Measurements from ENCODE around the gene VWA3B. TPM values are rescaled to one million over a fixed set of nuclear protein-coding genes. Genes with fewer than 3 reads are reported as not detected.

VWA3B gene
- total RNA-seq, 4 donors from 2014 or later: 0.12 to 2.5 TPM; not detected in 2

DNA sequence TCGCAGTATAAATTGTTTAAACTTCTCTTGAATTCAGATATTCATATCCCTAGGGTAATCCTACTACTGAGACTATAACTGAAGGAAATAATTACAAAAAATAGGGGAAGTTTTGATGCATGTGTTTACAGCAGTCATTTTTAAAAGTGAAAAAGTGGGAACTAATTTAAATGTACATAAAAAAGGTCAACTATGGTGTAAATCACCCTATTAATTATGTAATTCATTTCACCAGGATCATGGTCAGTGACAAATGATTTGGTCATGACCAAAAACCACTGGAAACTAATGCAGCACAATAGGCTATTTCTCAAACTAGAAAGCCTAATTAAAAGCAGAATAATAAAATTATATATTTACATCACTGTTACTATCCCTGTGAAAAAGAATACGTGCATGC lies 254.3 kb downstream of the VWA3B start:
- intact Hi-C loops (cut with DNase I; ENCODE audit: low total_unique reads): no loop called here
- DNase-seq (ENCODE audit: low spot score in 2 of 2): no peak
- no peak overlapping the region for H3K4me3 ChIP-seq (ENCODE audit: low read depth, poor library complexity, severe bottlenecking)
- TF ChIP-seq CTCF (IDR thresholded peaks at IDR 0.05) (no peak), POLR2A (IDR thresholded peaks at IDR 0.05) (no peak)
- WGBS, 2 donors: 86 to 87% methylated on average over 2 of the region's 2 CpGs

DNA sequence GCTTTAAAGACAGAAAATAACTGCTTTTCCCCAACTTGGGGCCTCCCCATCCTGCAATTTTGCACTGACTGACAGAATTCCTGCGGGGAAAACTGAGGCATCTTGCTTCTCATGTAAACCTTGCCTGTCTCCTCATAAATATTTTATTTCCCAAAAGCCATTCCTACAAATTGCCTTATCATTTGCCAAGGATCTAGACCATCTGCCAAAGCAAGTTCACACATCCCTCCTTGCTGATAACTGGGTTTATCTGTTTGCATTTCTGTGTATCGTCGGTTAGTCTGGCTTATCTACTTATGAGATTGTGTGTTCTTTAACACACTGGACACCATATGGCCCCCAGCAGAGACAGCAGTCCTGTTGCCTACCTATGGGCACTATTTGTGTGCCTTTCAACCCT lies 256.3 kb downstream of the VWA3B start:
- H3K4me3 ChIP-seq (ENCODE audit: low read depth, poor library complexity, severe bottlenecking): no peak overlapping the region
- intact Hi-C loops (cut with DNase I; ENCODE audit: low total_unique reads): no loop called here
- no peak for DNase-seq (ENCODE audit: low spot score in 2 of 2)
- WGBS, 2 donors: 67 to 69% methylated on average over 3 of the region's 3 CpGs
- TF ChIP-seq CTCF (IDR thresholded peaks at IDR 0.05): no peak
- no peak for TF ChIP-seq POLR2A (IDR thresholded peaks at IDR 0.05)

DNA sequence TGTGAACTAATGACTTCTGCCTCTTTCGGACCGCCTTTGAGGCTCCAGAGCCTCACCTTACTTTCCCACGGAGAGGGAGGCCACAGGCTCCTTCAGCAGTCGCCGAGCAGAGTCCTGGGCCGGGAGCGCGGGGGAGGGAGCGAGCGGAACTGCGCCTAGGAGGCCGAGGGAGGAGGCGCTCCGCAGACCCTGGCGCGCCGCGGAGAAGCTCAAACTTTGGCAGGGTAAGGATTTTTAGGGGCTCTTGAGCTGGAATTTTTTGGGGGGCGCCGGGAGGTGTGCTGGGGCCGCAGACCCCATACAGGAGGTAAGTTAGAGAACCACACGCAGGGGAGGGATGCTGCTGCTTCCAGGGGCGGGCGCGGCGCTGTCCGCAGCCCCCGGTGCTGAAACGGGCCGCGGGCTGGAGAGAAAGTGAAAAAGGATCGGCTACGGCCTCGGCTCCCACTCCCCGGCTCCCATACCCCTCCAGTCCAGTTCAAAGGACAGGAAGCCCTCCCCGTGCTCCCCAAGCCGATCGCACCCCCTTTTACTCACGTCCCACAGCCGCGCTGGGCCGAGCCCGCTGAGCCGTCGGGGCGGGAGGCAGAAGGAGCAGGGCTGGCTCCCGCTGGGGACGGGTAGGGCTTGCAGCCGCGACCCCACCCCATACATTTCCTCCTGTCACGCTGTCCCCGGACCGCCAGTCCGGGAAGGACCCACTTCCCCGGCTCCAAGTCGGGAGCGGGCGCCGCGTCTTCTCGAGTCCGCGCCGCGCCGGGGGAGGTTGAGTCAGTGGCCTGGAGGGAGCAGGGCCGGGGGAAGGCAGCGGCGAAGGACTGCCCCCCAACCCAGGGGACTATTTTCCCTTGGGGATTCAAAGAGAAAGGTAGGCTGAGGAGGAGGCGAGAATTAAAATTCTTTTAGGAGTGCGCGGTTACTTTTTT lies 259.6 kb downstream of the VWA3B start, which contains the start of gene CNGA3:
CNGA3 (plus strand) TSS at position 146 of the 926 bp plus-strand sequence. CDS start 23,520 bp downstream, outside the sequence.
- DNase-seq (ENCODE audit: low spot score in 2 of 2): no peak
- no peak for TF ChIP-seq POLR2A (IDR thresholded peaks at IDR 0.05)
- no peak for TF ChIP-seq CTCF (IDR thresholded peaks at IDR 0.05)
- WGBS, 2 donors: 3 to 9% methylated on average over 59 to 65 of the region's 72 CpGs
- intact Hi-C loops (cut with DNase I; ENCODE audit: low total_unique reads): no loop called here
- no peak within 1 kb of the TSS for H3K4me3 ChIP-seq (ENCODE audit: low read depth, poor library complexity, severe bottlenecking)

DNA sequence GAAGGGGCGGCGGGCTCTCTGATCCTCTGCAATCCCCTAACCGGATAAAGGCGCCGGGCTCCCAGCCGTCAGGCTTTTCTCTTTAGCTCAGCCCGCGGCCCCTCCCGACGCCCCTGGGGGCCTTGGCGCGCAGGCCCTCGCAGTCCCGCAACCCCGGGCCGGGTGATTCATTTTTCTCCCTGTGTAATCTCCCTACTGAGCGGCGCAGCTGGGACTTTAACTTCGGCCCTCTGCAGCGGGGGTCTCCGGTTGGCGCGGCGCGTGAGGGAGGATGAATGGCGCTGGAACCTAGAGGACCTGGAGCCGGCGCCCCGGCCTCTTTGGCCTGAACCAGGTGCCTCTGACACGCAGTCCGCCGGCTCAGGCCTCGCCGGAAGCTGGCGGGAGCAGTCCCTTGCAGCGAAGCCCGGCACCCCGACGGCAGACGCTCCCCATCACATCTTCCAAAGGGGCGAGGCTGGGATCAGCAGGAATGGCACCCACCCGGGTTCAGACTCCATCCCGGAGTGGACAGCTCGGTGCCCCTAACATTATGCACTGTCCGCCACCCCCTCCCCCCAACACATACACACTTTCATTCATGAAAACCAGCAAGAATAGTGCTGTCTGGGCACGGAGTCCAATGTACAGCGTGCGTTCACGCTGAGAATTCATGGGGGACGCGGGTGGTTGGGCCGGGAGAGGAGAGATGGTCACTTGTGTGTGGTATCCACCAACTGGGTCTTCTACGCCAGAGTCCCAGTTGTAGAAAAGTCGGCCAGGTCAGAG lies 260.5 kb downstream of the VWA3B start:
- WGBS, 2 donors: 6 to 13% methylated on average over 44 to 52 of the region's 54 CpGs
- H3K4me3 ChIP-seq (ENCODE audit: low read depth, poor library complexity, severe bottlenecking): no peak overlapping the region
- no peak for DNase-seq (ENCODE audit: low spot score in 2 of 2)
- TF ChIP-seq CTCF (IDR thresholded peaks at IDR 0.05) (no peak), POLR2A (IDR thresholded peaks at IDR 0.05) (no peak)
- intact Hi-C loops (cut with DNase I; ENCODE audit: low total_unique reads): no loop called here

GRCh38 chr2:98348066-98348561 lies 261.1 kb downstream of the VWA3B start:
- H3K4me3 ChIP-seq (ENCODE audit: low read depth, poor library complexity, severe bottlenecking): no peak overlapping the region
- no peak for TF ChIP-seq CTCF (IDR thresholded peaks at IDR 0.05)
- TF ChIP-seq POLR2A (IDR thresholded peaks at IDR 0.05): no peak
- intact Hi-C loops (cut with DNase I; ENCODE audit: low total_unique reads): no loop called here
- DNase-seq (ENCODE audit: low spot score in 2 of 2): no peak
- 10 to 11% methylated on average over 15 of the region's 15 CpGs for WGBS, 2 donors
